Transverse colon (tissue), 4 donors: ENCODE results near the gene PACSIN1. TPM values are rescaled to one million over a fixed set of nuclear protein-coding genes. Genes with fewer than 3 reads are reported as not detected.

Experiments used
- DNase-seq: peaks from one replicate; pipeline ENCODE4 v3.0.0-alpha.2; 2019
- H3K27ac ChIP-seq, 4 donors: fragments of 200-600 bp; sonication (generic); 2 replicates each; pipeline ENCODE4 v1.5.1; 2016 to 2018; ENCODE audit warnings: inconsistent platforms in 4 of 4
- H3K27me3 ChIP-seq: fragments of 200-600 bp; sonication (generic); 2 replicates; pipeline ENCODE4 v1.5.1; 2017; ENCODE audit warnings: inconsistent platforms
- H3K36me3 ChIP-seq, 4 donors: fragments of 200-600 bp; sonication (generic); 2 replicates each; pipeline ENCODE4 v1.5.1; 2017 to 2019; ENCODE audit warnings: inconsistent platforms in 4 of 4
- H3K4me1 ChIP-seq, 4 donors: fragments of 200-600 bp; sonication (generic); 2 replicates each; pipeline ENCODE4 v1.5.1; 2017 to 2020; ENCODE audit warnings: inconsistent platforms in 4 of 4
- H3K4me3 ChIP-seq, 4 donors: fragments of 200-600 bp; sonication (generic); 1 replicate in 1 of 4; 2 replicates in 3 of 4; pipeline versions ENCODE4 v1.5.1 to v1.6.1; 2017 to 2019; ENCODE audit warnings: inconsistent platforms in 4 of 4
- H3K9me3 ChIP-seq, 2 donors: fragments of 200-600 bp; sonication (generic); 2 replicates each; pipeline ENCODE4 v1.5.1; 2017 to 2019; ENCODE audit warnings: inconsistent platforms in 2 of 2
- EP300 ChIP-seq: sonication (generic); formaldehyde crosslinking; IDR thresholded peaks from one replicate; pipeline ENCODE4 v1.6.1; 2017; ENCODE audit warnings: antibody characterized with exemption, low read depth
- POLR2A ChIP-seq: fragments of 450-650 bp; IDR thresholded peaks from one replicate; pipeline ENCODE4 v1.6.1; 2016; ENCODE audit warnings: antibody characterized with exemption, mild to moderate bottlenecking, moderate library complexity
- POLR2AphosphoS5 ChIP-seq, 3 donors: sonication (generic); formaldehyde crosslinking; IDR thresholded peaks; one replicate each; pipeline ENCODE4 v1.6.1; 2016; ENCODE audit warnings: antibody characterized with exemption in 3 of 3
- WGBS, 2 donors: methylation state at CpG; one replicate each; pipeline ENCODE4 v1.1.5; 2018; ENCODE audit warnings: low coverage in 1 of 2; 5-methylcytosine and 5-hydroxymethylcytosine counted together
- in situ Hi-C, 4 donors: fragments of 200-750 bp; cut with MboI; loops; one replicate each; pipeline versions ENCODE4 v1.15.0 to v1.15.1; 2017; ENCODE audit warnings: low sequenced_read_pairs in 3 of 4, low pct_ligation_motif_present in 1 of 4, low pct_unique_long_range_greater_than_20kb in 1 of 4
- intact Hi-C: fragments of 100-400 bp; cut with DNase I; formaldehyde crosslinking; loops from one replicate; pipeline ENCODE4 v1.15.1; 2023; ENCODE audit warnings: low total_unique reads
- total RNA-seq, 4 donors: library from RNA; depleted of rRNA; stranded (reverse); fragments of >200 nt; gene quantifications; one replicate each; pipeline ENCODE4 v1.1.0, GENCODE V29; 2016
- TF ChIP-seq, protein P1 (sequence below), 5 experiments: fragments of 200-600 bp in 3 of 5; fragments of 450-650 bp in 2 of 5; sonication (generic) in 3 of 5; IDR thresholded peaks; 1 replicate in 2 of 5; 2 replicates in 3 of 5; pipeline ENCODE4 v1.5.1; 2016 to 2017; ENCODE audit warnings: antibody characterized with exemption in 5 of 5, inconsistent platforms in 3 of 5, mild to moderate bottlenecking in 2 of 5, moderate library complexity in 1 of 5

PACSIN1 gene
- total RNA-seq, 4 donors from 2014 or later: 0.27 to 1.9 TPM; not detected in 2

GRCh38 chr6:34572585-34572984 is 106.7 kb downstream of the PACSIN1 start:
- H3K27ac ChIP-seq: no peak overlapping the region
- 83% methylated on average over 6 of the region's 6 CpGs; no CpG with 5 or more reads in 1 of the 2 donors for WGBS, 2 donors
- H3K4me3 ChIP-seq: no peak overlapping the region
- intact Hi-C loops: no loop called here
- in situ Hi-C loops: no loop called here
- peaks cover 0 to 11% (median 2%) of the 10 kb centered on the region in 4 donors for H3K4me1 ChIP-seq
- no peaks in the 10 kb centered on the region for H3K36me3 ChIP-seq
- peaks cover 23% of the 10 kb centered on the region for H3K27me3 ChIP-seq
- TF ChIP-seq POLR2A: no peak
- TF ChIP-seq POLR2AphosphoS5 (IDR thresholded peaks at IDR 0.05): no peak
- TF ChIP-seq, protein P1, sequence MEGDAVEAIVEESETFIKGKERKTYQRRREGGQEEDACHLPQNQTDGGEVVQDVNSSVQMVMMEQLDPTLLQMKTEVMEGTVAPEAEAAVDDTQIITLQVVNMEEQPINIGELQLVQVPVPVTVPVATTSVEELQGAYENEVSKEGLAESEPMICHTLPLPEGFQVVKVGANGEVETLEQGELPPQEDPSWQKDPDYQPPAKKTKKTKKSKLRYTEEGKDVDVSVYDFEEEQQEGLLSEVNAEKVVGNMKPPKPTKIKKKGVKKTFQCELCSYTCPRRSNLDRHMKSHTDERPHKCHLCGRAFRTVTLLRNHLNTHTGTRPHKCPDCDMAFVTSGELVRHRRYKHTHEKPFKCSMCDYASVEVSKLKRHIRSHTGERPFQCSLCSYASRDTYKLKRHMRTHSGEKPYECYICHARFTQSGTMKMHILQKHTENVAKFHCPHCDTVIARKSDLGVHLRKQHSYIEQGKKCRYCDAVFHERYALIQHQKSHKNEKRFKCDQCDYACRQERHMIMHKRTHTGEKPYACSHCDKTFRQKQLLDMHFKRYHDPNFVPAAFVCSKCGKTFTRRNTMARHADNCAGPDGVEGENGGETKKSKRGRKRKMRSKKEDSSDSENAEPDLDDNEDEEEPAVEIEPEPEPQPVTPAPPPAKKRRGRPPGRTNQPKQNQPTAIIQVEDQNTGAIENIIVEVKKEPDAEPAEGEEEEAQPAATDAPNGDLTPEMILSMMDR (IDR thresholded peaks at IDR 0.05): no peak
- no peak for TF ChIP-seq EP300
- no peaks in the 10 kb centered on the region for H3K9me3 ChIP-seq
- no peak for DNase-seq

- Histone ChIP-seq H3K36me3 (no peaks in the 10 kb centered on the region), H3K27me3 (peaks cover 19% of the 10 kb centered on the region), H3K9me3 (no peaks in the 10 kb centered on the region), H3K27ac (peak overlapping the region in 1 of 4 donors; percentile 21), H3K4me3 (no peak overlapping the region), H3K4me1 (peaks cover 0 to 11% (median 2%) of the 10 kb centered on the region in 4 donors)
- peak; percentile 34 for DNase-seq
- in situ Hi-C loops: no loop called here
- WGBS, 2 donors: 52% methylated on average over 8 of the region's 8 CpGs; no CpG with 5 or more reads in 1 of the 2 donors
- intact Hi-C loops: no loop called here
- TF ChIP-seq POLR2A: no peak
- peak in 2 of 3 donors; percentile 19 to 21 for TF ChIP-seq POLR2AphosphoS5 (IDR thresholded peaks at IDR 0.05)
- TF ChIP-seq, protein P1 (IDR thresholded peaks at IDR 0.05): no peak
Measured at GRCh38 chr6:34573567-34574183, 107.8 kb downstream of the PACSIN1 start.

DNA sequence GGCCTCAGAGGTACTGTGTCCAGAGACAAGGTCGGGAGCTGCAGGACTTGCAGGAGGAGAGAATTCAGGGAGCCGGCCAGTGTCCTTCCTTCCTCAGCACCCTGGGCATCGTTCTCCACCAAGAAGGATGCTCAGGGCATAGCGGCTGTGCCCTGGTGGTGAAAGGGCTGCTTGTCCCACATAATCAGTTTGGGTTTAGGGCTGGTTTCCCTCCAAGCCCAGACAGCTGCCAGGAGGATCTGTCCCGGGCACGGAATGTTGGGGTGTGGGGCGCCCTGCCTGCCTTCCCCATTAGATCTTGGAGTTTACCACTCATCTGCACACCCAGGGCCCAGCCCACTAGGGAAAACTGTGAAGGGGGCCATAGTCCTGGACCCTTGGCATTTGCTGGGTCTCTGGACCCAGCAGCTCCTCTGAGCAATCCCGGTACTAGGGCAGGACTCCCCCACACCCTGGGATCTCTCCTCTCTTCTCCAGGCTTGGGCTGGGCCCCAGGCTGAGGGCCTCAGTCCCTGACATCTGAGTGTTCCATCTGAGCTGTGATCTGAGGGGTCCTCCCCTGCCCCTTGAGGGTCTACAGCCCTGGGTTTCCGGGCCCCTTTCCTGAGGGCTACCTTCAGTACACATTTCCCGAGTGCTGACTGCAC is 108.9 kb downstream of the PACSIN1 start:
- in situ Hi-C loops: no loop called here

DNA sequence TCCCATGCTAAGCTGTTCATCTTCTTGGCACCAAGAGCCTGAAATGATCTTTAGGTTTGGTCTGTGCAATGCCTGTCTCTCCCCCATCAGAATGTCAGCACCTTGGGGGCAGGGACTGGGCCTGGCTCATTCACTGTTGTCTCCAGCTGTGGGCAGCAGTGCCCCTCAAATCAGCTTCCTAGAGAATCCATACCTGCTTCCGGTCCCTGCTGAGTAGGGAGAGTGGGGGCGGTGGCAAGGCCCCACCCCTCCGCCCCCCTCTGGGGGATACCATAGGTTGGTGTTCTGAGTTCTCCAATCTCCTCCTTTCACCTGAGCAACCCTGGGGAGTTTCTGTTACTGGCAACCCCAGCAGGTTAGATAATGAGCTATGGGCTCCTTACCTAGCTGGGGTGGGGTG is 109.5 kb downstream of the PACSIN1 start:
- TF ChIP-seq POLR2AphosphoS5 (IDR thresholded peaks at IDR 0.05) (no peak), POLR2A (no peak), EP300 (no peak)
- TF ChIP-seq, protein P1 (IDR thresholded peaks at IDR 0.05): no peak
- Histone ChIP-seq H3K27me3 (peaks cover 5% of the 10 kb centered on the region), H3K9me3 (no peaks in the 10 kb centered on the region), H3K4me1 (peaks cover 0 to 4% (median under 1%) of the 10 kb centered on the region in 4 donors), H3K27ac (no peak overlapping the region), H3K36me3 (no peaks in the 10 kb centered on the region), H3K4me3 (no peak overlapping the region)
- intact Hi-C loops (no loop called here), in situ Hi-C loops (no loop called here)
- WGBS, 2 donors: 88% methylated on average over 3 of the region's 3 CpGs; no CpG with 5 or more reads in 1 of the 2 donors
- no peak for DNase-seq

More for the DNA sequence above, 108.9 kb downstream of the PACSIN1 start:
- WGBS, 2 donors: 81% methylated on average over 10 of the region's 10 CpGs; no CpG with 5 or more reads in 1 of the 2 donors
- H3K27me3 ChIP-seq: peaks cover 9% of the 10 kb centered on the region
- DNase-seq: no peak
- H3K4me1 ChIP-seq: peaks cover 0 to 7% (median 2%) of the 10 kb centered on the region in 4 donors
- TF ChIP-seq, protein P1 (IDR thresholded peaks at IDR 0.05): no peak
- no peak for TF ChIP-seq POLR2A
- no peak for TF ChIP-seq POLR2AphosphoS5 (IDR thresholded peaks at IDR 0.05)
- no peak for TF ChIP-seq EP300
- H3K9me3 ChIP-seq: no peaks in the 10 kb centered on the region
- no peaks in the 10 kb centered on the region for H3K36me3 ChIP-seq
- no peak overlapping the region for H3K4me3 ChIP-seq
- H3K27ac ChIP-seq: no peak overlapping the region
- intact Hi-C loops: no loop called here
